Measurements from ENCODE around the gene VAV1. TPM values are rescaled to one million over a fixed set of nuclear protein-coding genes. Genes with fewer than 3 reads are reported as not detected.
"Not testable (repeated sequence)": the region's sequence is repeated elsewhere in the genome, so short reads cannot be mapped to it uniquely, and the experiment has no call there.

VAV1 gene
- total and polyA plus RNA-seq, 12 donors, result 1.1 to 21.1 (median 9.1) TPM

GRCh38 chr19:6864325-6864940 is 91.9 kb downstream of the VAV1 start:
- DNase-seq, result no peak
- H3K4me1 ChIP-seq (replicated peaks in 1 of 2), result peaks cover 5 to 6% of the 10 kb centered on the region in 2 donors
- intact Hi-C loops (cut with DNase I), result loop anchor here (5.0 to 10.0 kb wide), 4 partner anchors 120 to 347 kb away; no protein-coding TSS in a partner anchor
- no peak overlapping the region for H3K4me3 ChIP-seq
- TF ChIP-seq POLR2A (IDR thresholded peaks at IDR 0.05), result no peak
- TF ChIP-seq, protein P1, sequence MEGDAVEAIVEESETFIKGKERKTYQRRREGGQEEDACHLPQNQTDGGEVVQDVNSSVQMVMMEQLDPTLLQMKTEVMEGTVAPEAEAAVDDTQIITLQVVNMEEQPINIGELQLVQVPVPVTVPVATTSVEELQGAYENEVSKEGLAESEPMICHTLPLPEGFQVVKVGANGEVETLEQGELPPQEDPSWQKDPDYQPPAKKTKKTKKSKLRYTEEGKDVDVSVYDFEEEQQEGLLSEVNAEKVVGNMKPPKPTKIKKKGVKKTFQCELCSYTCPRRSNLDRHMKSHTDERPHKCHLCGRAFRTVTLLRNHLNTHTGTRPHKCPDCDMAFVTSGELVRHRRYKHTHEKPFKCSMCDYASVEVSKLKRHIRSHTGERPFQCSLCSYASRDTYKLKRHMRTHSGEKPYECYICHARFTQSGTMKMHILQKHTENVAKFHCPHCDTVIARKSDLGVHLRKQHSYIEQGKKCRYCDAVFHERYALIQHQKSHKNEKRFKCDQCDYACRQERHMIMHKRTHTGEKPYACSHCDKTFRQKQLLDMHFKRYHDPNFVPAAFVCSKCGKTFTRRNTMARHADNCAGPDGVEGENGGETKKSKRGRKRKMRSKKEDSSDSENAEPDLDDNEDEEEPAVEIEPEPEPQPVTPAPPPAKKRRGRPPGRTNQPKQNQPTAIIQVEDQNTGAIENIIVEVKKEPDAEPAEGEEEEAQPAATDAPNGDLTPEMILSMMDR (IDR thresholded peaks at IDR 0.05), result no peak
- H3K27me3 ChIP-seq, result no peaks in the 10 kb centered on the region
- H3K36me3 ChIP-seq (replicated peaks in 1 of 2), result no peaks in the 10 kb centered on the region
- no peak overlapping the region for H3K27ac ChIP-seq
- H3K9me3 ChIP-seq (replicated peaks in 1 of 3), result no peaks in the 10 kb centered on the region
- WGBS, 4 donors, result 49 to 64% (median 58%) methylated on average over 9 of the region's 9 CpGs

DNA sequence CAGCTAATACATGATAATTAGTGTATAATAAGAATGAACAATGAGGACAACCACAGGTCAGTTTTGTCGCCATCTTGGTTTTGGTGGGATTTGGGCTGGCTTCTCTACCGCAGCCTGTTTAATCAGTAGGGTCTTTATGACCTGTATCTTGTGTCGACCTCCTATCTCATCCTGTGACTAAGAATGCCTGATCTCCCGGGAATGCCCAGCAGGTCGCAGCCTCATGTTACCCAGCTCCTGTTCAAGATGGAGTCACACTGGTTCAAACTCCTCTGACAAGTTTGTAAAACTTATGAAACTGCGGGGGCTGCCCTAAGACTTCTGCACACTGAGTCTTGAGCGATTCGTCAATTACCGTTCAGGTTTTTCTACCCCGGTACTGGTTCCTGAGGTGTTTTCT is 93.3 kb downstream of the VAV1 start:
- no peaks in the 10 kb centered on the region for H3K36me3 ChIP-seq (replicated peaks in 1 of 2)
- no peak overlapping the region for H3K27ac ChIP-seq
- WGBS, 4 donors, result 66 to 87% (median 75%) methylated on average over 8 to 10 of the region's 10 CpGs
- no peaks in the 10 kb centered on the region for H3K27me3 ChIP-seq
- no peak for DNase-seq
- TF ChIP-seq POLR2A (IDR thresholded peaks at IDR 0.05), result no peak
- TF ChIP-seq, protein P1 (IDR thresholded peaks at IDR 0.05), result no peak
- no peaks in the 10 kb centered on the region for H3K9me3 ChIP-seq (replicated peaks in 1 of 3)
- no peak overlapping the region for H3K4me3 ChIP-seq
- intact Hi-C loops (cut with DNase I), result loop anchor here (10.0 kb wide), 2 partner anchors 121 to 231 kb away; no protein-coding TSS in a partner anchor
- H3K4me1 ChIP-seq (replicated peaks in 1 of 2), result peaks cover 5 to 6% of the 10 kb centered on the region in 2 donors

GRCh38 chr19:6866741-6867151 is 94.2 kb downstream of the VAV1 start:
- WGBS, 4 donors, result 32 to 49% (median 40%) methylated on average over 5 to 6 of the region's 6 CpGs
- no peak for DNase-seq
- H3K9me3 ChIP-seq (replicated peaks in 1 of 3), result no peaks in the 10 kb centered on the region
- no peak overlapping the region for H3K4me3 ChIP-seq
- TF ChIP-seq, protein P1 (IDR thresholded peaks at IDR 0.05), result no peak
- TF ChIP-seq POLR2A (IDR thresholded peaks at IDR 0.05), result no peak
- peaks cover 5 to 6% of the 10 kb centered on the region in 2 donors for H3K4me1 ChIP-seq (replicated peaks in 1 of 2)
- no peaks in the 10 kb centered on the region for H3K36me3 ChIP-seq (replicated peaks in 1 of 2)
- no peak overlapping the region for H3K27ac ChIP-seq
- intact Hi-C loops (cut with DNase I), result loop anchor here (10.0 kb wide), 2 partner anchors 122 to 232 kb away; no protein-coding TSS in a partner anchor
- H3K27me3 ChIP-seq, result no peaks in the 10 kb centered on the region

DNA sequence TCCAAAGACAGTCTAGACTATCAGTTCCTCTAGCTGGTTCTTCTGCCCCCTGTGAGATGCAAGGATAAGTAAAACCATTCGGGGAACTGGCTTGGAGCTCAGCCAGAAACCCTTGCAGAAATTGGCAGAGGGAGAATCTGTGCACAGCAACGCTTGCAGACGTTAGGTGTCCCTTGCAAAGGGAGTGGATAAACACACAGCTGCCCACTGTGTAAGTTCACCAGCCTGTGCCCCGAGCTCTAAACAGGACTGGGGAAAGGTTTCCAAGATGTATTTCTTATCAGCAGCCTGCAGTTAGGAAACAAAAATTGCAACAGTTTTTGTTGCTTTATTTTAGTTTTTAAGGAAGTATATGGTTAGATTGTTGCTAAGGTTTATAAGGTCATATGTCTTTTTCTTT is 95.8 kb downstream of the VAV1 start:
- no peaks in the 10 kb centered on the region for H3K27me3 ChIP-seq
- peak in 2 of 7 donors; percentile 31 to 37 for DNase-seq
- no peaks in the 10 kb centered on the region for H3K36me3 ChIP-seq (replicated peaks in 1 of 2)
- no peak overlapping the region for H3K27ac ChIP-seq
- peaks cover 0 to under 1% of the 10 kb centered on the region in 2 donors for H3K4me1 ChIP-seq (replicated peaks in 1 of 2)
- H3K9me3 ChIP-seq (replicated peaks in 1 of 3), result no peaks in the 10 kb centered on the region
- TF ChIP-seq POLR2A (IDR thresholded peaks at IDR 0.05), result no peak
- TF ChIP-seq, protein P1 (IDR thresholded peaks at IDR 0.05), result no peak
- H3K4me3 ChIP-seq, result no peak overlapping the region
- WGBS, 4 donors, result 7 to 20% (median 11%) methylated on average over 4 of the region's 4 CpGs
- intact Hi-C loops (cut with DNase I), result loop anchor here (10.0 kb wide), 2 partner anchors 124 to 234 kb away; no protein-coding TSS in a partner anchor

- H3K27me3 ChIP-seq; DNase-seq; H3K4me1 ChIP-seq (replicated peaks in 1 of 2); H3K9me3 ChIP-seq (replicated peaks in 1 of 3); H3K36me3 ChIP-seq (replicated peaks in 1 of 2); H3K4me3 ChIP-seq; H3K27ac ChIP-seq: not testable (repeated sequence)
- intact Hi-C loops (cut with DNase I), result loop anchor here (10.0 kb wide), 2 partner anchors 125 to 235 kb away; no protein-coding TSS in a partner anchor
- 82 to 87% (median 85%) methylated on average over 20 to 22 of the region's 22 CpGs for WGBS, 4 donors
Measured at GRCh38 chr19:6869151-6869882, 96.8 kb downstream of the VAV1 start.
